Breast epithelium (tissue), 4 donors: ENCODE results near the gene SCGN. TPM values are rescaled to one million over a fixed set of nuclear protein-coding genes. Genes with fewer than 3 reads are reported as not detected.

Experiments
- DNase-seq, 2 donors: peaks; one replicate each; pipeline ENCODE4 v3.0.0-alpha.2; 2019; ENCODE audit warnings: low spot score in 2 of 2
- H3K27ac ChIP-seq, 2 donors: fragments of 200-600 bp; sonication (generic) in 1 of 2; one replicate each; pipeline ENCODE4 v1.5.1; 2016 to 2019; ENCODE audit warnings: mild to moderate bottlenecking in 1 of 2
- H3K27me3 ChIP-seq, 2 donors: fragments of 200-600 bp; sonication (generic) in 1 of 2; one replicate each; pipeline versions ENCODE4 v1.5.1 to v1.6.0; 2017 to 2019; ENCODE audit warnings: control low read depth in 1 of 2, mild to moderate bottlenecking in 1 of 2
- H3K36me3 ChIP-seq: fragments of 200-600 bp; one replicate; pipeline ENCODE4 v1.5.1; 2019
- H3K4me1 ChIP-seq, 2 donors: fragments of 200-600 bp; sonication (generic); one replicate each; pipeline ENCODE4 v1.5.1; 2016 to 2019; ENCODE audit warnings: control low read depth in 1 of 2
- H3K4me3 ChIP-seq, 3 donors: fragments of 200-600 bp; sonication (generic); 1 replicate in 2 of 3; 2 replicates in 1 of 3; pipeline ENCODE4 v1.5.1; 2016 to 2019; ENCODE audit warnings: mild to moderate bottlenecking in 3 of 3, moderate library complexity in 2 of 3
- H3K9me3 ChIP-seq, 2 donors: fragments of 200-600 bp; sonication (generic) in 1 of 2; one replicate each; pipeline ENCODE4 v1.5.1; 2016 to 2019; ENCODE audit warnings: control low read depth in 1 of 2
- CTCF ChIP-seq, 3 donors: fragments of 450-650 bp; IDR thresholded peaks; one replicate each; pipeline ENCODE4 v1.5.1; 2016 to 2017; ENCODE audit warnings: antibody characterized with exemption in 3 of 3, mild to moderate bottlenecking in 3 of 3, moderate library complexity in 3 of 3
- POLR2A ChIP-seq: fragments of 450-650 bp; IDR thresholded peaks from one replicate; pipeline ENCODE4 v1.6.1; 2016; ENCODE audit warnings: antibody characterized with exemption, mild to moderate bottlenecking, moderate library complexity
- POLR2AphosphoS5 ChIP-seq, 3 donors: sonication (generic); formaldehyde crosslinking; IDR thresholded peaks; one replicate each; pipeline ENCODE4 v1.6.1; 2017; ENCODE audit warnings: antibody characterized with exemption in 3 of 3
- intact Hi-C: fragments of 100-400 bp; cut with DNase I; formaldehyde crosslinking; loops from one replicate; pipeline ENCODE4 v1.15.1; 2023; ENCODE audit warnings: low total_unique reads
- total RNA-seq, 3 donors: library from RNA; depleted of rRNA; stranded (reverse); fragments of >200 nt; gene quantifications; one replicate each; pipeline ENCODE4 v1.1.0, GENCODE V29; 2016

SCGN gene
- total RNA-seq, 3 donors from 2014 or later: 0.59 to 0.80 TPM; not detected in 1

GRCh38 chr6:25726122-25726911, 74.3 kb downstream of the SCGN start:
- peaks cover 0 to 5% of the 10 kb centered on the region in 2 donors for H3K27me3 ChIP-seq
- no peak overlapping the region for H3K27ac ChIP-seq
- no peak for DNase-seq
- H3K36me3 ChIP-seq: no peaks in the 10 kb centered on the region
- no peaks in the 10 kb centered on the region for H3K9me3 ChIP-seq
- intact Hi-C loops: no loop called here
- no peak overlapping the region for H3K4me3 ChIP-seq
- TF ChIP-seq CTCF (IDR thresholded peaks at IDR 0.05) (no peak), POLR2A (no peak), POLR2AphosphoS5 (IDR thresholded peaks at IDR 0.05) (no peak)
- H3K4me1 ChIP-seq: no peaks in the 10 kb centered on the region

GRCh38 chr6:25727028-25727427, 75.0 kb downstream of the SCGN start:
- intact Hi-C loops: no loop called here
- Histone ChIP-seq H3K27me3 (peaks cover 0 to 5% of the 10 kb centered on the region in 2 donors), H3K9me3 (no peaks in the 10 kb centered on the region), H3K36me3 (no peaks in the 10 kb centered on the region), H3K4me1 (no peaks in the 10 kb centered on the region), H3K27ac (no peak overlapping the region), H3K4me3 (no peak overlapping the region)
- no peak for TF ChIP-seq POLR2A
- TF ChIP-seq POLR2AphosphoS5 (IDR thresholded peaks at IDR 0.05): no peak
- TF ChIP-seq CTCF (IDR thresholded peaks at IDR 0.05): no peak
- DNase-seq: no peak

- peaks cover 0 to 12% of the 10 kb centered on the region in 2 donors for H3K27me3 ChIP-seq
- DNase-seq: no peak
- no peaks in the 10 kb centered on the region for H3K4me1 ChIP-seq
- no peak overlapping the region for H3K4me3 ChIP-seq
- intact Hi-C loops: no loop called here
- no peaks in the 10 kb centered on the region for H3K36me3 ChIP-seq
- no peak overlapping the region for H3K27ac ChIP-seq
- no peaks in the 10 kb centered on the region for H3K9me3 ChIP-seq
- TF ChIP-seq POLR2AphosphoS5 (IDR thresholded peaks at IDR 0.05) (no peak), CTCF (IDR thresholded peaks at IDR 0.05) (no peak), POLR2A (no peak)
Measured at GRCh38 chr6:25730907-25731306, 78.9 kb downstream of the SCGN start.

- TF ChIP-seq POLR2A: no peak
- no peak for TF ChIP-seq CTCF (IDR thresholded peaks at IDR 0.05)
- no peak for TF ChIP-seq POLR2AphosphoS5 (IDR thresholded peaks at IDR 0.05)
- intact Hi-C loops: no loop called here
- Histone ChIP-seq H3K27me3 (peaks cover 0 to 12% of the 10 kb centered on the region in 2 donors), H3K4me3 (no peak overlapping the region), H3K9me3 (no peaks in the 10 kb centered on the region), H3K36me3 (no peaks in the 10 kb centered on the region), H3K4me1 (no peaks in the 10 kb centered on the region), H3K27ac (no peak overlapping the region)
- no peak for DNase-seq
Measured at GRCh38 chr6:25731721-25732120, 79.7 kb downstream of the SCGN start.

- Histone ChIP-seq H3K4me1 (no peaks in the 10 kb centered on the region), H3K27ac (no peak overlapping the region), H3K27me3 (peaks cover 0 to 12% of the 10 kb centered on the region in 2 donors), H3K4me3 (no peak overlapping the region), H3K9me3 (peaks cover 0 to 9% of the 10 kb centered on the region in 2 donors), H3K36me3 (no peaks in the 10 kb centered on the region)
- no peak for DNase-seq
- intact Hi-C loops: no loop called here
- TF ChIP-seq POLR2AphosphoS5 (IDR thresholded peaks at IDR 0.05): no peak
Measured at GRCh38 chr6:25732468-25733198, 80.6 kb downstream of the SCGN start.
